Adrenal gland (tissue), 5 donors: ENCODE data around the gene GATA3.

Experiments used
- POLR2A ChIP-seq, 2 donors: fragments of 450-650 bp; IDR thresholded peaks; one replicate each; pipeline ENCODE4 v1.6.1; 2017; ENCODE audit warnings: antibody characterized with exemption in 2 of 2, mild to moderate bottlenecking in 2 of 2, moderate library complexity in 1 of 2
- TF ChIP-seq, protein P1 (sequence below), 6 experiments: fragments of 450-650 bp in 4 of 6; fragments of 200-600 bp in 2 of 6; sonication (generic) in 1 of 6; IDR thresholded peaks; 1 replicate in 5 of 6; 2 replicates in 1 of 6; pipeline versions ENCODE4 v1.5.1 to v1.8.0; 2016 to 2021; ENCODE audit warnings: antibody characterized with exemption in 6 of 6, mild to moderate bottlenecking in 2 of 6, moderate library complexity in 1 of 6
- donor health status: DM: no; HTN: no; CAD: no.

DNA sequence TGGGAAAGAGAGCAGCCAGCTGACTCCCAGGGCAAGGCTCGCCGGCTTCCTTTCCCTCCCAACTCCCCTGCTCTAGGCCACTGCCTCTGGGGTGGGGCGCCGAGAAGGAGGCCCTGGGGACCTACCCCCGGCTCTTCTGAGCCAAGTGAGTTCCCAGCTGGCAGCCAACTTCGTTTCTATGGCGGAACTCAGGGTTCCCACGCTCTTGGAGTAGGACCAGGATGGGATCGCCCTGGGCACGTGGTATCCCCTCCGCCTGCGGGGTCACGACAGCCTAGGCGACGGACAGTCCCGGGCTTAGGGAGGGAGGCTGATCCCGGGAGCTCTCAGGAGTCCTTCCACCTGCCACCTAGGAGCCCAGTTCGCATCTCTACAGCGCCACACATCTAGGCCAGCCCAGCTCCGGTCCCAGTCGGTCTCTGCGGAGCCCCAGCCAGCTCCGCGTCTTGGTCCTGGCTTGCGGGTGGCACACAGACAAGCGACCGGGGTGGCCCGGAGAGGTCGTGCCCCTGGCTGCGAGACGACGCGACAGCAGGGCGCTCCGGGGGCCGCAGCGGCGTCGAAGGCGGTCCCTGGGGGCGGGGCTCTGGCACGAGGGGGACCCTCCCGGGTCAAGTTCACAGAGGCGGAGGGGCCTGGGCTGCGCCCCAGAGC, 20.5 kb upstream of the GATA3 start:
- TF ChIP-seq POLR2A (IDR thresholded peaks at IDR 0.05) = no peak
- TF ChIP-seq, protein P1, sequence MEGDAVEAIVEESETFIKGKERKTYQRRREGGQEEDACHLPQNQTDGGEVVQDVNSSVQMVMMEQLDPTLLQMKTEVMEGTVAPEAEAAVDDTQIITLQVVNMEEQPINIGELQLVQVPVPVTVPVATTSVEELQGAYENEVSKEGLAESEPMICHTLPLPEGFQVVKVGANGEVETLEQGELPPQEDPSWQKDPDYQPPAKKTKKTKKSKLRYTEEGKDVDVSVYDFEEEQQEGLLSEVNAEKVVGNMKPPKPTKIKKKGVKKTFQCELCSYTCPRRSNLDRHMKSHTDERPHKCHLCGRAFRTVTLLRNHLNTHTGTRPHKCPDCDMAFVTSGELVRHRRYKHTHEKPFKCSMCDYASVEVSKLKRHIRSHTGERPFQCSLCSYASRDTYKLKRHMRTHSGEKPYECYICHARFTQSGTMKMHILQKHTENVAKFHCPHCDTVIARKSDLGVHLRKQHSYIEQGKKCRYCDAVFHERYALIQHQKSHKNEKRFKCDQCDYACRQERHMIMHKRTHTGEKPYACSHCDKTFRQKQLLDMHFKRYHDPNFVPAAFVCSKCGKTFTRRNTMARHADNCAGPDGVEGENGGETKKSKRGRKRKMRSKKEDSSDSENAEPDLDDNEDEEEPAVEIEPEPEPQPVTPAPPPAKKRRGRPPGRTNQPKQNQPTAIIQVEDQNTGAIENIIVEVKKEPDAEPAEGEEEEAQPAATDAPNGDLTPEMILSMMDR (IDR thresholded peaks at IDR 0.05) = no peak
